CD4-positive, alpha-beta T cell treated with Interleukin-4 for 1 hour (primary cell): ENCODE measurements around the gene KCNIP3.

Experiments
- DNase-seq, 2 donors: peaks; one replicate each; pipeline ENCODE4 v3.0.0-alpha.2; 2020 to 2022

Gene KCNIP3

GRCh38 chr2:95314964-95315611, 17.9 kb downstream of the KCNIP3 start:
- no peak for DNase-seq

- no peak for DNase-seq
Measured at GRCh38 chr2:95315801-95316411, 18.8 kb downstream of the KCNIP3 start.

- DNase-seq: no peak
Measured at GRCh38 chr2:95316466-95317122, 19.4 kb downstream of the KCNIP3 start.

- no peak for DNase-seq
Measured at GRCh38 chr2:95317123-95317500, 20.0 kb downstream of the KCNIP3 start.

GRCh38 chr2:95317665-95318425, 20.7 kb downstream of the KCNIP3 start:
- no peak for DNase-seq

- DNase-seq: no peak
Measured at GRCh38 chr2:95318431-95319220, 21.5 kb downstream of the KCNIP3 start.

GRCh38 chr2:95319481-95320343, 22.6 kb downstream of the KCNIP3 start:
- no peak for DNase-seq

- DNase-seq: no peak
Measured at GRCh38 chr2:95320344-95320712, 23.2 kb downstream of the KCNIP3 start.

- no peak for DNase-seq
Measured at GRCh38 chr2:95320986-95321767, 24.0 kb downstream of the KCNIP3 start.

GRCh38 chr2:95323347-95324155, 26.4 kb downstream of the KCNIP3 start:
- no peak for DNase-seq

- DNase-seq: no peak
Measured at GRCh38 chr2:95325026-95325425, 27.9 kb downstream of the KCNIP3 start.

- DNase-seq: no peak
Measured at GRCh38 chr2:95325590-95326432, 28.7 kb downstream of the KCNIP3 start.

- DNase-seq: no peak
Measured at GRCh38 chr2:95326433-95327140, 29.4 kb downstream of the KCNIP3 start.

- no peak for DNase-seq
Measured at GRCh38 chr2:95327861-95328260, 30.7 kb downstream of the KCNIP3 start.

- no peak for DNase-seq
Measured at GRCh38 chr2:95328358-95329125, 31.4 kb downstream of the KCNIP3 start.

- DNase-seq: no peak
Measured at GRCh38 chr2:95329401-95329800, 32.3 kb downstream of the KCNIP3 start.
